Measurements from ENCODE around the gene ZNF574.

The ZNF574 gene

DNA sequence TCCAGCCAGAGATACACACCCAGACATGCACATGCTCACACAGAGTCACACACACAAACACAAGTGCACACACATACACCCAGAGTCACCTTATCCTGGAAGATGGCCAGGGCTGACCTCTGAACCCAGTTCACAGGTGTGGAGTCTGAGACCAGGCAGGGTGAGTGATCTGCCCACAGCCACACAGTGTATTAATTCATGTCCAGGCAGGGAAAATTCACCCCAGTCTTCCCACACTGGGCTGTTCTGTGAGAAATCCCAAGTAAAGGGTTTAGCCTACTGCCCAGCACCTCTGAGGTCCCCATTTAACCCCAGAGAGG, 54.2 kb downstream of the ZNF574 start:
- DNase-seq = no peak

Measured in EL (cell line).